NOMO-1 (cell line): ENCODE results near the gene POLR1C.
"Not testable (repeated sequence)": the region's sequence is repeated elsewhere in the genome, so short reads cannot be mapped to it uniquely, and the experiment has no call there.

ENCODE experiments used
- DNase-seq, 2 experiments: peaks; one replicate each; lab custom pipeline; 2025; ENCODE audit not compliant: unreplicated experiment in 2 of 2; lab: John Stamatoyannopoulos, UW

POLR1C gene

DNA sequence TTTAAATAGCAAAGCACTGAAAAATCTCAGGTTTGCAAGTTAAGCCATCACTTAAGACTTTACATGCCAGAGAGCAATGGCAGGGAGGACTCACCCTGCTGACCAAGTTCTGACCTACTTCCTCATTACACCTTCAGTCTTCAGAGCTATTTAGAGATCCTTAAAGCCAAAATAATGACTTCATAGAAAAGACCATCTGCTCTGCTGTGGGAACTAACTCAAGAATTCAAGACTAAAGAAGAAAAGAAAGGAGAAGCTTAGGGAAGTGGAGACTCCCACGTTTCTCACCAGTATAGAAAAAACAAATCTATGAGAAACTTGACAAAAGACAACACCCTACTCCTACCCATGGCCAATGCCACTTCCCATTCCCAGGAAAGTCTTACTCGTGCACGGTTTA, 30.3 kb downstream of the POLR1C start:
- DNase-seq: no peak

DNA sequence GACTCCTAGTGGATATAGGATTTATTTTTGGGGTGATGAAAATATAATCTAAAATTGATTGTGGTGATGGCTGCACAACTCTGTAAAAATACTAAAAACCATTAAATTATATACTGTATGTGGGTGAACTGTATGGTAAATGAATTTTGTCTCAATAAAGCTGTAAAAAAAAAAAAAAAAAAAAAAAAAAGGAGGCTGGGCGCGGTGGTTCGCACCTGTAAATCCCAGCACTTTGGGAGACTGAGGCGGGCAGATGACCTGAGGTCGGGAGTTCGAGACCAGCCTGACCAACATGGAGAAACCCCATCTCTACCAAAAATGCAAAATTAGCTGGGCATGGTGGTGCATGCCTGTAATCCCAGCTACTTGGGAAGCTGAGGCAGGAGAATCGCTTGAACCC, 40.7 kb downstream of the POLR1C start:
- DNase-seq: not testable (repeated sequence)

DNA sequence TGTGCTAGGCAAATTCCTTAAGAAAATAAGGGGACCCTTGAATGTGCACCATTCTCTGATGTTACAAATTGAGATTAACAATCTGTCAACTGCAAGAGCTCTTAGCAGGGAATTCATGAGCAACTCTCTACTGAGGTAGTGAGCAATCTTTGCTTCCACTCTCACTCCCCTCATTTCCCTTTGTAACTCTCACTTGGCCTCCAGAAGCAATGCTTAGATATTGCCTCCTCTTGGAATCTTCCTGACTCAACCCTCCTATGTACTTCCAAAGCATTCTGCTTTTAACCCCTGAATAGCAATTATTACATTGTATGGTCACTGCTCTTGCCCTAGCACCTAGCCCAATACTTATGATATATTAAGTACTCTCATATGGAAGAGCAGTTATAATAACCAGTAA, 42.4 kb downstream of the POLR1C start:
- DNase-seq: no peak

DNA sequence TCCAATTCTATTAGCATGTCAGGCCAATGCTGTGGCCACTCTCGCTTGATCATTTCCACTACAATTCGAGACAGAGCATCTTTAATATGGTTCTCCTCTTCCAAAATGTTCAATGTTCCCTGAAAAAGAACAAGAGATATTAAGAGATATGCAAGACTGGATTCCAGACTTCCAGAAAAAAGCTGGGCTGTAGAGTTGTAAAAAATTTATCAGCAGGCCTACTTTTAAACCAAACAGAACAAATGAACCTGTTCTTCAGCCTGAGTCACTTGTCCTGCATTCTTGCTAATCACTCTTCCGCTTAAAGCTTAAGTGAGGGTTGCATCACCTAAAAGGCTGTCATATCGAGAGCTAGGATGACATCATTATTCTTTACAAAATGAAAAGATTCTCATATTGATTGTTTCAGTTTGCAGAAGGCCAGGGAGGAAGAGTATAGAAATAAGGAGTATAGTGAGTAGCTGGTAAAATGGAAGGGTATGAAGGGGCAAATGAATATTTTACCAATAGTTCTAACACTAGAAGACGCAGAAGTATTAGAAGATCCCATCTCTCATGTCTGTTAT, 54.1 kb downstream of the POLR1C start:
- DNase-seq: peak; percentile 22 to 49
